GM23248 (cell line): Measurements from ENCODE around the gene DGKI. TPM values are rescaled to one million over a fixed set of nuclear protein-coding genes. Genes with fewer than 3 reads are reported as not detected.

Experiments used
- DNase-seq: peaks from one replicate; pipeline ENCODE4 v3.0.0-alpha.2; 2015
- H2AFZ ChIP-seq: fragments of 200-600 bp; sonication (generic); 2 replicates; pipeline ENCODE4 v1.6.1; 2016; ENCODE audit warnings: antibody characterized with exemption
- H3F3A ChIP-seq: fragments of 200-600 bp; sonication (generic); 2 replicates; pipeline ENCODE4 v1.6.1; 2016; ENCODE audit warnings: mild to moderate bottlenecking, antibody characterized with exemption, mixed run types; ENCODE audit not compliant: insufficient read depth
- H3K27ac ChIP-seq: fragments of 200-600 bp; sonication (generic); 2 replicates; pipeline ENCODE4 v1.5.1; 2016; ENCODE audit warnings: mild to moderate bottlenecking
- H3K27me3 ChIP-seq: fragments of 200-600 bp; sonication (generic); replicated peaks from 2 replicates; pipeline ENCODE4 v1.6.1; 2016; ENCODE audit warnings: mild to moderate bottlenecking; ENCODE audit not compliant: insufficient read depth
- H3K36me3 ChIP-seq: fragments of 200-600 bp; sonication (generic); 2 replicates; pipeline ENCODE4 v1.6.1; 2016; ENCODE audit warnings: low read depth, mild to moderate bottlenecking
- H3K4me1 ChIP-seq: fragments of 200-600 bp; sonication (generic); 2 replicates; pipeline ENCODE4 v1.6.1; 2016; ENCODE audit warnings: mild to moderate bottlenecking; ENCODE audit not compliant: insufficient read depth
- H3K4me2 ChIP-seq: fragments of 200-600 bp; sonication (generic); one replicate; pipeline ENCODE4 v1.6.1; 2016; ENCODE audit warnings: mild to moderate bottlenecking; ENCODE audit not compliant: unreplicated experiment
- H3K4me3 ChIP-seq: fragments of 200-600 bp; sonication (generic); 2 replicates; pipeline ENCODE4 v1.5.1; 2016; ENCODE audit warnings: mild to moderate bottlenecking
- H3K79me2 ChIP-seq: fragments of 200-600 bp; sonication (generic); 2 replicates; pipeline ENCODE4 v1.6.1; 2016; ENCODE audit warnings: mild to moderate bottlenecking; ENCODE audit not compliant: insufficient read depth
- H3K9ac ChIP-seq: fragments of 200-600 bp; sonication (generic); 2 replicates; pipeline ENCODE4 v1.6.1; 2016; ENCODE audit warnings: mild to moderate bottlenecking
- H3K9me2 ChIP-seq: fragments of 200-600 bp; sonication (generic); 2 replicates; pipeline ENCODE4 v1.6.1; 2016; ENCODE audit warnings: mixed run types, mild to moderate bottlenecking, moderate library complexity; ENCODE audit not compliant: insufficient read depth
- H3K9me3 ChIP-seq: fragments of 200-600 bp; sonication (generic); one replicate; pipeline ENCODE4 v1.6.1; 2017; ENCODE audit warnings: low read depth
- H4K20me1 ChIP-seq: fragments of 200-600 bp; sonication (generic); 2 replicates; pipeline ENCODE4 v1.6.0; 2016; ENCODE audit not compliant: insufficient read depth
- EZH2 ChIP-seq: fragments of 200-600 bp; sonication (generic); IDR thresholded peaks from 2 replicates; pipeline ENCODE4 v1.6.1; 2018; ENCODE audit warnings: antibody characterized with exemption, mild to moderate bottlenecking; ENCODE audit not compliant: insufficient read depth, poor library complexity, severe bottlenecking
- EZH2phosphoT487 ChIP-seq: fragments of 200-600 bp; sonication (generic); IDR thresholded peaks from 2 replicates; pipeline ENCODE4 v1.6.1; 2018; ENCODE audit warnings: antibody characterized with exemption, moderate library complexity, mild to moderate bottlenecking, low read depth; ENCODE audit not compliant: insufficient read depth
- WGBS, 2 experiments: methylation state at CpG; one replicate each; pipeline ENCODE4 v1.1.6; 2015 to 2017; ENCODE audit warnings: low lambda C conversion rate in 2 of 2, low coverage in 1 of 2; ENCODE audit errors: missing lambda C conversion rate in 2 of 2; 5-methylcytosine and 5-hydroxymethylcytosine counted together
- in situ Hi-C: fragments of 300-500 bp; cut with MboI; formaldehyde crosslinking; loops from 2 replicates; pipeline ENCODE4 v1.15.0; 2020
- polyA plus RNA-seq: library from polyadenylated mRNA; unstranded; fragments of >200 nt; fragmentation: Nextera tagmentation; extraction: Ambion mirVana; gene quantifications from 2 replicates; pipeline ENCODE4 v1.2.1, GENCODE V29; 2016
- total RNA-seq: library from RNA; depleted of rRNA; stranded (reverse); fragments of >200 nt; shearing (Covaris generic); gene quantifications from 2 replicates; pipeline ENCODE4 v1.2.3, GENCODE V29; 2014

Gene DGKI
- total and polyA plus RNA-seq, 2 experiments from 2014 or later, result 5.4 to 25.9 TPM

- no peak overlapping the region for H3K9ac ChIP-seq
- no peak for DNase-seq
- no peaks in the 10 kb centered on the region for H4K20me1 ChIP-seq
- no peaks in the 10 kb centered on the region for H3K9me3 ChIP-seq
- no peak overlapping the region for H2AFZ ChIP-seq
- in situ Hi-C loops, result loop anchor here (25.0 kb wide), 1 partner anchor 1124 kb away; no protein-coding TSS in a partner anchor
- WGBS, 2 experiments, result 98% methylated on average over 3 of the region's 3 CpGs
- no peaks in the 10 kb centered on the region for H3K27me3 ChIP-seq
- TF ChIP-seq EZH2 (no peak), EZH2phosphoT487 (no peak)
- no peak overlapping the region for H3K4me3 ChIP-seq
- no peak overlapping the region for H3K4me2 ChIP-seq
- H3K36me3 ChIP-seq, result peaks cover 19% of the 10 kb centered on the region; the same call in 1 of the 2 replicates
- no peaks in the 10 kb centered on the region for H3K79me2 ChIP-seq
- H3K9me2 ChIP-seq, result no peaks in the 10 kb centered on the region
- H3K27ac ChIP-seq, result no peak overlapping the region
- H3F3A ChIP-seq, result peaks cover 10% of the 10 kb centered on the region; the same call in 1 of the 2 replicates
- no peaks in the 10 kb centered on the region for H3K4me1 ChIP-seq
These were observed 233.7 kb downstream of the DGKI start for GRCh38 chr7:137613006-137613525.

- Histone ChIP-seq H3K9me3 (no peaks in the 10 kb centered on the region), H3K27ac (no peak overlapping the region), H2AFZ (no peak overlapping the region), H3F3A (peaks cover 10% of the 10 kb centered on the region; the same call in 1 of the 2 replicates), H3K9me2 (no peaks in the 10 kb centered on the region), H3K27me3 (no peaks in the 10 kb centered on the region), H3K9ac (no peak overlapping the region), H3K79me2 (no peaks in the 10 kb centered on the region), H3K4me2 (no peak overlapping the region), H3K36me3 (peaks cover 20% of the 10 kb centered on the region; the same call in 1 of the 2 replicates), H3K4me1 (no peaks in the 10 kb centered on the region), H3K4me3 (no peak overlapping the region), H4K20me1 (no peaks in the 10 kb centered on the region)
- 48% methylated on average over 2 of the region's 2 CpGs for WGBS, 2 experiments
- in situ Hi-C loops, result loop anchor here (25.0 kb wide), 1 partner anchor 1126 kb away; no protein-coding TSS in a partner anchor
- TF ChIP-seq EZH2, result no peak
- no peak for TF ChIP-seq EZH2phosphoT487
- DNase-seq, result no peak
These were observed 235.2 kb downstream of the DGKI start for GRCh38 chr7:137611606-137612005.

- Histone ChIP-seq H3K79me2 (no peaks in the 10 kb centered on the region), H3K4me2 (no peak overlapping the region), H2AFZ (no peak overlapping the region), H3K4me3 (no peak overlapping the region), H3K9me3 (no peaks in the 10 kb centered on the region), H3K27me3 (no peaks in the 10 kb centered on the region), H3K27ac (no peak overlapping the region), H4K20me1 (no peaks in the 10 kb centered on the region), H3F3A (peaks cover 10% of the 10 kb centered on the region; the same call in 1 of the 2 replicates), H3K9ac (no peak overlapping the region), H3K4me1 (no peaks in the 10 kb centered on the region), H3K36me3 (peaks cover 20% of the 10 kb centered on the region; the same call in 1 of the 2 replicates), H3K9me2 (no peaks in the 10 kb centered on the region)
- WGBS, 2 experiments, result 75 to 82% methylated on average over 6 of the region's 6 CpGs
- TF ChIP-seq EZH2, result no peak
- no peak for TF ChIP-seq EZH2phosphoT487
- in situ Hi-C loops, result loop anchor here (10.0 to 25.0 kb wide), 2 partner anchors 405 to 1128 kb away; no protein-coding TSS in a partner anchor
- DNase-seq, result no peak
These were observed 237.3 kb downstream of the DGKI start for GRCh38 chr7:137609500-137609899.

GRCh38 chr7:137606061-137606674 lies 240.6 kb downstream of the DGKI start:
- DNase-seq, result peak; percentile 64
- TF ChIP-seq EZH2, result no peak
- no peak for TF ChIP-seq EZH2phosphoT487
- H3K36me3 ChIP-seq, result peaks cover 26% of the 10 kb centered on the region; the same call in 1 of the 2 replicates
- in situ Hi-C loops, result loop anchor here (10.0 to 25.0 kb wide), 2 partner anchors 409 to 1131 kb away; no protein-coding TSS in a partner anchor
- peaks cover 10% of the 10 kb centered on the region; the same call in 1 of the 2 replicates for H3F3A ChIP-seq
- no peaks in the 10 kb centered on the region for H3K79me2 ChIP-seq
- 51 to 54% methylated on average over 5 of the region's 5 CpGs for WGBS, 2 experiments
- no peaks in the 10 kb centered on the region for H3K4me1 ChIP-seq
- no peaks in the 10 kb centered on the region for H3K9me3 ChIP-seq
- no peak overlapping the region for H2AFZ ChIP-seq
- no peaks in the 10 kb centered on the region for H3K27me3 ChIP-seq
- no peak overlapping the region for H3K4me2 ChIP-seq
- no peak overlapping the region for H3K27ac ChIP-seq
- H3K4me3 ChIP-seq, result no peak overlapping the region
- H3K9ac ChIP-seq, result no peak overlapping the region
- no peaks in the 10 kb centered on the region for H4K20me1 ChIP-seq
- no peaks in the 10 kb centered on the region for H3K9me2 ChIP-seq
